ENCODE results near the gene IZUMO1. TPM values are rescaled to one million over a fixed set of nuclear protein-coding genes. Genes with fewer than 3 reads are reported as not detected.
A peak's percentile ranks its signal among the peaks of the same experiment; 100 is the strongest.

The IZUMO1 gene
- total RNA-seq, 4 donors from 2014 or later = not detected

- H3K27ac ChIP-seq = peak overlapping the region; percentile 15 to 75 (median 28)
- H3K27me3 ChIP-seq = peaks cover 25% of the 10 kb centered on the region
- peak overlapping the region in 1 of 4 donors; percentile 1 for H3K4me3 ChIP-seq
- no peaks in the 10 kb centered on the region for H3K36me3 ChIP-seq
- H3K4me1 ChIP-seq = peaks cover 0 to 27% (median 9%) of the 10 kb centered on the region in 4 donors
- TF ChIP-seq CTCF (IDR thresholded peaks at IDR 0.05) (no peak), POLR2A (IDR thresholded peaks at IDR 0.05) (peak; percentile 8), EP300 (IDR thresholded peaks at IDR 0.05; ENCODE audit: low read depth) (no peak), POLR2AphosphoS5 (IDR thresholded peaks at IDR 0.05) (peak in 1 of 3 donors; percentile 18)
- in situ Hi-C loops (cut with MboI; ENCODE audit: low pct_ligation_motif_present in 1 of 4, low pct_unique_long_range_greater_than_20kb in 1 of 4, low sequenced_read_pairs in 3 of 4) (loop anchor here in 1 of 4 donors (10.0 kb wide), 1 partner anchor 97 kb away; the partner anchor contains the start of gene CA11), intact Hi-C loops (cut with DNase I; ENCODE audit: low total_unique reads) (loop anchor here (10.0 kb wide), 1 partner anchor 67 kb away; the partner anchor contains the start of gene NTN5)
- WGBS, 2 donors (ENCODE audit: low coverage in 1 of 2) = 40 to 56% methylated on average over 3 to 35 of the region's 35 CpGs
- DNase-seq = peak; percentile 59
- no peaks in the 10 kb centered on the region for H3K9me3 ChIP-seq
Observed at GRCh38 chr19:48741129-48741999, 5.3 kb downstream of the IZUMO1 start.

GRCh38 chr19:48740164-48740972 lies 6.3 kb downstream of the IZUMO1 start, which contains the start of gene RASIP1:
RASIP1 (minus strand) TSS chr19:48740610; CDS start chr19:48740282, 328 bp downstream.
- Histone ChIP-seq H3K4me1 (peaks cover 0 to 27% (median 9%) of the 10 kb centered on the region in 4 donors), H3K9me3 (no peaks in the 10 kb centered on the region), H3K36me3 (no peaks in the 10 kb centered on the region), H3K27me3 (peaks cover 18% of the 10 kb centered on the region), H3K27ac (peak within 1 kb of the TSS; percentile 68 to 75 (median 69)), H3K4me3 (peak within 1 kb of the TSS in 3 of 4 donors; percentile 38 to 60 (median 52))
- no peak for TF ChIP-seq POLR2A (IDR thresholded peaks at IDR 0.05)
- peak in 1 of 3 donors; percentile 17 for TF ChIP-seq POLR2AphosphoS5 (IDR thresholded peaks at IDR 0.05)
- 66% methylated on average over 27 of the region's 27 CpGs; no CpG with 5 or more reads in 1 of the 2 donors for WGBS, 2 donors (ENCODE audit: low coverage in 1 of 2)
- in situ Hi-C loops (cut with MboI; ENCODE audit: low pct_ligation_motif_present in 1 of 4, low pct_unique_long_range_greater_than_20kb in 1 of 4, low sequenced_read_pairs in 3 of 4) = loop anchor here in 1 of 4 donors (10.0 kb wide), 1 partner anchor 96 kb away; the partner anchor contains the start of gene CA11
- intact Hi-C loops (cut with DNase I; ENCODE audit: low total_unique reads) = loop anchor here (10.0 kb wide), 1 partner anchor 66 kb away; the partner anchor contains the start of gene NTN5
- DNase-seq = no peak

GRCh38 chr19:48739404-48740163 lies 7.1 kb downstream of the IZUMO1 start:
- Histone ChIP-seq H3K9me3 (no peaks in the 10 kb centered on the region), H3K27ac (peak overlapping the region; percentile 68 to 75 (median 69)), H3K36me3 (no peaks in the 10 kb centered on the region), H3K27me3 (peaks cover 20% of the 10 kb centered on the region), H3K4me3 (peak overlapping the region; percentile 32 to 60 (median 45)), H3K4me1 (peaks cover 0 to 30% (median 11%) of the 10 kb centered on the region in 4 donors)
- in situ Hi-C loops (cut with MboI; ENCODE audit: low pct_ligation_motif_present in 1 of 4, low pct_unique_long_range_greater_than_20kb in 1 of 4, low sequenced_read_pairs in 3 of 4) (loop anchor here in 1 of 4 donors (10.0 kb wide), 1 partner anchor 95 kb away; the partner anchor contains the start of gene CA11), intact Hi-C loops (cut with DNase I; ENCODE audit: low total_unique reads) (loop anchor here (5.0 to 10.0 kb wide), 2 partner anchors 65 to 92 kb away; partner anchors contain the start of genes CA11 and NTN5)
- no peak for DNase-seq
- TF ChIP-seq CTCF (IDR thresholded peaks at IDR 0.05) = no peak
- no peak for TF ChIP-seq POLR2A (IDR thresholded peaks at IDR 0.05)
- no peak for TF ChIP-seq EP300 (IDR thresholded peaks at IDR 0.05; ENCODE audit: low read depth)
- WGBS, 2 donors (ENCODE audit: low coverage in 1 of 2) = 17% methylated on average over 40 of the region's 51 CpGs; no CpG with 5 or more reads in 1 of the 2 donors
